Subcutaneous abdominal adipose tissue (tissue), 5 donors: ENCODE results near the gene HS6ST2.

ENCODE experiments used
- H3K27ac ChIP-seq: one replicate; pipeline ENCODE4 v1.7.0; 2013; ENCODE audit warnings: low read depth, mild to moderate bottlenecking, inconsistent platforms, low read length, moderate library complexity
- H3K27me3 ChIP-seq, 5 donors: one replicate each; pipeline ENCODE4 v1.7.0; 2013; ENCODE audit warnings: low read length in 5 of 5, inconsistent platforms in 1 of 5; ENCODE audit not compliant: control insufficient read depth in 5 of 5, insufficient read depth in 4 of 5
- H3K36me3 ChIP-seq, 5 donors: one replicate each; pipeline ENCODE4 v1.7.0; 2013; ENCODE audit warnings: low read length in 5 of 5; ENCODE audit not compliant: control insufficient read depth in 5 of 5, insufficient read depth in 5 of 5
- H3K4me1 ChIP-seq, 5 donors: one replicate each; pipeline ENCODE4 v1.7.0; 2013; ENCODE audit warnings: low read length in 5 of 5, mild to moderate bottlenecking in 3 of 5, moderate library complexity in 1 of 5; ENCODE audit not compliant: control insufficient read depth in 5 of 5, insufficient read depth in 5 of 5
- H3K4me3 ChIP-seq, 5 donors: one replicate each; pipeline ENCODE4 v1.7.0; 2013; ENCODE audit warnings: low read length in 5 of 5, low read depth in 1 of 5
- H3K9ac ChIP-seq, 5 donors: one replicate each; pipeline ENCODE4 v1.7.0; 2013; ENCODE audit warnings: low read length in 5 of 5, mild to moderate bottlenecking in 4 of 5, moderate library complexity in 3 of 5
- H3K9me3 ChIP-seq, 5 donors: one replicate each; pipeline ENCODE4 v1.7.0; 2013; ENCODE audit warnings: low read length in 5 of 5; ENCODE audit not compliant: control insufficient read depth in 5 of 5
- donor health status: healthy.
- donor health status: healthy.
- donor health status: healthy.
- donor health status: healthy.
- donor health status: healthy.

The HS6ST2 gene

GRCh38 chrX:132968296-132968949 is 10.0 kb upstream of the HS6ST2 start:
- Histone ChIP-seq H3K27me3 (peaks cover 4 to 29% (median 13%) of the 10 kb centered on the region in 5 donors), H3K4me1 (no peaks in the 10 kb centered on the region), H3K36me3 (no peaks in the 10 kb centered on the region), H3K27ac (no peak overlapping the region), H3K4me3 (no peak overlapping the region), H3K9me3 (no peaks in the 10 kb centered on the region), H3K9ac (no peak overlapping the region)

GRCh38 chrX:132967049-132967448 is 8.6 kb upstream of the HS6ST2 start:
- Histone ChIP-seq H3K27me3 (peaks cover 4 to 23% (median 9%) of the 10 kb centered on the region in 5 donors), H3K9ac (no peak overlapping the region), H3K4me3 (no peak overlapping the region), H3K27ac (no peak overlapping the region), H3K36me3 (no peaks in the 10 kb centered on the region), H3K4me1 (no peaks in the 10 kb centered on the region), H3K9me3 (no peaks in the 10 kb centered on the region)

- Histone ChIP-seq H3K4me1 (no peaks in the 10 kb centered on the region), H3K27me3 (peaks cover 0 to 30% (median 6%) of the 10 kb centered on the region in 5 donors), H3K9ac (no peak overlapping the region), H3K27ac (no peak overlapping the region), H3K4me3 (no peak overlapping the region), H3K36me3 (no peaks in the 10 kb centered on the region), H3K9me3 (no peaks in the 10 kb centered on the region)
Measured at GRCh38 chrX:132965461-132965860, 7.0 kb upstream of the HS6ST2 start.

- H3K9me3 ChIP-seq = no peaks in the 10 kb centered on the region
- H3K4me1 ChIP-seq = peaks cover 2 to 19% (median 19%) of the 10 kb centered on the region in 5 donors
- H3K36me3 ChIP-seq = no peaks in the 10 kb centered on the region
- H3K27me3 ChIP-seq = peaks cover 18 to 55% (median 33%) of the 10 kb centered on the region in 5 donors
- no peak overlapping the region for H3K9ac ChIP-seq
- no peak overlapping the region for H3K27ac ChIP-seq
- no peak overlapping the region for H3K4me3 ChIP-seq
Measured at GRCh38 chrX:132961511-132961910, 3.1 kb upstream of the HS6ST2 start.

GRCh38 chrX:132957211-132958090 is 978 bp downstream of the HS6ST2 start:
- Histone ChIP-seq H3K9ac (no peak overlapping the region), H3K4me3 (peak overlapping the region in 4 of 5 donors; percentile 41 to 52 (median 48)), H3K27me3 (peaks cover 21 to 63% (median 46%) of the 10 kb centered on the region in 5 donors), H3K27ac (no peak overlapping the region), H3K4me1 (peaks cover 2 to 24% (median 23%) of the 10 kb centered on the region in 5 donors), H3K36me3 (no peaks in the 10 kb centered on the region), H3K9me3 (no peaks in the 10 kb centered on the region)

GRCh38 chrX:132956421-132957210 is 1.8 kb downstream of the HS6ST2 start:
- Histone ChIP-seq H3K9me3 (no peaks in the 10 kb centered on the region), H3K4me3 (peak overlapping the region; percentile 26 to 51 (median 47)), H3K4me1 (peaks cover 2 to 24% (median 23%) of the 10 kb centered on the region in 5 donors), H3K36me3 (no peaks in the 10 kb centered on the region), H3K9ac (no peak overlapping the region), H3K27ac (no peak overlapping the region), H3K27me3 (peaks cover 21 to 61% (median 46%) of the 10 kb centered on the region in 5 donors)

- Histone ChIP-seq H3K9ac (no peak overlapping the region), H3K27ac (no peak overlapping the region), H3K9me3 (no peaks in the 10 kb centered on the region), H3K4me1 (peaks cover 2 to 24% (median 23%) of the 10 kb centered on the region in 5 donors), H3K27me3 (peaks cover 21 to 57% (median 43%) of the 10 kb centered on the region in 5 donors), H3K4me3 (no peak overlapping the region), H3K36me3 (no peaks in the 10 kb centered on the region)
Measured at GRCh38 chrX:132955690-132956089, 2.7 kb downstream of the HS6ST2 start.

- Histone ChIP-seq H3K36me3 (no peaks in the 10 kb centered on the region), H3K27ac (no peak overlapping the region), H3K9ac (no peak overlapping the region), H3K9me3 (no peaks in the 10 kb centered on the region), H3K4me1 (peaks cover 2 to 24% (median 23%) of the 10 kb centered on the region in 5 donors), H3K27me3 (peaks cover 13 to 44% (median 31%) of the 10 kb centered on the region in 5 donors), H3K4me3 (no peak overlapping the region)
Measured at GRCh38 chrX:132954323-132954722, 4.1 kb downstream of the HS6ST2 start.

GRCh38 chrX:132953354-132953753 is 5.1 kb downstream of the HS6ST2 start:
- Histone ChIP-seq H3K4me1 (peaks cover 2 to 21% (median 21%) of the 10 kb centered on the region in 5 donors), H3K4me3 (no peak overlapping the region), H3K9me3 (no peaks in the 10 kb centered on the region), H3K27me3 (peaks cover 3 to 34% (median 21%) of the 10 kb centered on the region in 5 donors), H3K9ac (no peak overlapping the region), H3K27ac (no peak overlapping the region), H3K36me3 (no peaks in the 10 kb centered on the region)
